NCI-H2107 treated with DMSO at 0.1 percent for 48 hours (cell line): Measurements from ENCODE around the gene TMEM30B.

Source experiments
- DNase-seq: peaks from one replicate; lab custom pipeline; 2025; ENCODE audit not compliant: unreplicated experiment; lab: John Stamatoyannopoulos, UW

The TMEM30B gene

GRCh38 chr14:61300209-61300608, 19.1 kb upstream of the TMEM30B start:
- no peak for DNase-seq

GRCh38 chr14:61298824-61299223, 17.7 kb upstream of the TMEM30B start:
- DNase-seq, result no peak

DNA sequence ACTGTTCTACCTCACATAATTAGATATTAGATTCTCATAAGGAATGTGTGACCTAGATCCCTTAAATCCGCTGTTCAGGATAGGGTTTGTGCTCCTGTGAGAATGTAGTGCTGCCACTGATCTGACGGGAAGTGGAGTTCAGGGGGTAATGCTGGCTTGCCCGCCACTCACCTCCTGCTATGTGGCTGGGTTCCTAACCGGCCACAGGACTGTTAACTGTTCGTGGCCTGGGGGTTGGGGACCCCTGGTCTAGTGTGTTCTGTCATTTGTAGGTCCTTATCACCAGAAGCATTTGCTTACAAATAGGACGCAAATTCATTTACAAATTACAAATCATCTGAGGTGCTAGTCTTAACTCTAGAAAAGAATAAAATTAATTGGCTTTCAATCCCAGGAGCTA, 16.4 kb upstream of the TMEM30B start:
- DNase-seq, result no peak

DNA sequence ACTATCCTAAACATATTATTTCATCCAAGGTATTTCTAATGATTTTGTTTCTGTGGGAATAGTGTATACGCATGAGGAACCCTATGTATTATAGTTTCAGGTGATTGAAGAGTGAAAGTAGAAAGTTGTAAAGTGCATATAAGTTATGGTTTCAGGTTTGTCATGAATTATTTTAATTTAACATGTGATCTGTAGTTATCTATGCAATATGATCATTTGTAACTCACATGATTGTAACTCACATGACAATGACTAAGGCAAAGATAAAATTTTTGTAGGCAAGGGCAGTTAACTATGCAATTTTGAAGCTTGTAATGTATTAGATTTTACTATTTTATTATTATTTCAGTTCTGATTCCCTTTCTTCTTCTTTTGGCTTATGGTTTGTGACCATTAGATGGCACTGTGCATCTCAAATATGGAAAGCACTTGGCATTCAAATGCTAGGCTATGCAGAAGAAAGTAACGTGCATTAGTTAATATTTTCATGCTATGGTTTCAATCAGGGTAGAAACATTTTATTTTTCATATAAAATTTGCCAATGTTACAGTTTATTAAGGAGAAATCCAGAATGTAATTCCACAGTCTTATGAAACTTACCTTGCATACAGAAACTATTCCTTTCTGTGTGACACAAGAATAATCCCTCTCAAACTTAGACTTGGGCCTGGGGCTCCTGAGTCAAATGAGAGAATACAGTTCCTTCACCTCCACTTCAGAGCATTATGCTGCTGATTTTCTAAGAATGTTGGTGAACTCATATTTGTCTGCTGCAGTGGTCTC, 15.8 kb upstream of the TMEM30B start:
- peak; percentile 66 for DNase-seq

DNA sequence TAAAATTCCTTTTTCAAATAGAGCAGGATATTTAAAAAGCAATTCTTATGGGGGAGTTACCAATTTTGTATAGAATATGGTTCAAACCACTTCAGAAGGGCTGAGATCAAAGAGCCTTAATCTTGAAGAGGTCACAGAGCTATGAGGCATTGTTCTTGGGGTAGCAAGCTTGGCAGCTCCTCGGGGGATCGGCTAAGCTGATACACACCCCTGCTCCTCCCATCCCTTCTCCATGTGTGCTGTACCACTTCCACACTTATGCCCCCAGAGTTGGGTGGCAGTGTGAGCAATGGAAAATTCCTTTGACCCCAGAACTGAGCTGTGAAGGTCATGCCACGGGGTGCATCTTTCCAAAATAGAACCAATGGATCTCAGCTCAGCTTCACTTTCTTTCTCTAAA, 15.0 kb upstream of the TMEM30B start:
- no peak for DNase-seq

GRCh38 chr14:61290701-61291100, 9.6 kb upstream of the TMEM30B start:
- DNase-seq, result no peak

- no peak for DNase-seq
Observed at GRCh38 chr14:61288720-61289119, 7.6 kb upstream of the TMEM30B start.

DNA sequence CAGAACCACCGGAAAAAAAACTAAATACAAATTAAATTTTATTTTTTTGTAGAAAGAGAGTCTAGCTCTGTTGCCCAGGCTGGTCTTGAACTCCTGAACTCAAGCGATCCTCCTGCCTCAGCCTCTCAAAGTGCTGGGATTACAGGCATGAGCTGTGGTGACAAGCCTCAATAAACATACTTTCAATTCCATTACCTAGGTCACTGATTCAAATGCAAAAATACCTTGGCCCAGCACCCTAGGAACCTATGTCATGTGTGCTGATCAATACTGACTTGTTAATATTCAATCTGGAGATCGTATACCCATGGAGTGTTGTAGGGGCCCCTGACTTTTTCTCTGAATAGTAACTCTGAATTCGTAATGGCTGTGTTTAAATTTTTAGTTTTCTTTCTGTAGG, 7.1 kb upstream of the TMEM30B start:
- DNase-seq, result no peak

DNA sequence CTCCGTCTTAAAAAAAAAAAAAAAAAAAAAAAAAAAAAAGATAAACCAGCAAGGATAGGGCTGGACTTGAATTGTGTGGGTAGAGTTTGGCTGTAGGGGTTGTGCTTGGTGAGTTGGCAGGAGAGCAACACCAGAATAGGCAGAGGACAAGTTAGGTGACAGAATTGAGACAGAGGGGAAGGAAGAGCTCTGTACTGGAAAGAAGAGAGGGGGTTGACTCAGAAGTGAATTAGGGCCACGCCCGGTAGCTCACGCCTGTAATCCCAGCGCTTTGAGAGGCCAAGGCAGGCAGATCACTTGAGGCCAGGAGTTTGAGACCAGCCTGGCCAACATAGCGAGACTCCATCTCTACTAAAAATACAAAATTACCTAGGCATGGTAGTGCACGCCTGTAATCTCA, 6.1 kb upstream of the TMEM30B start:
- no peak for DNase-seq

DNA sequence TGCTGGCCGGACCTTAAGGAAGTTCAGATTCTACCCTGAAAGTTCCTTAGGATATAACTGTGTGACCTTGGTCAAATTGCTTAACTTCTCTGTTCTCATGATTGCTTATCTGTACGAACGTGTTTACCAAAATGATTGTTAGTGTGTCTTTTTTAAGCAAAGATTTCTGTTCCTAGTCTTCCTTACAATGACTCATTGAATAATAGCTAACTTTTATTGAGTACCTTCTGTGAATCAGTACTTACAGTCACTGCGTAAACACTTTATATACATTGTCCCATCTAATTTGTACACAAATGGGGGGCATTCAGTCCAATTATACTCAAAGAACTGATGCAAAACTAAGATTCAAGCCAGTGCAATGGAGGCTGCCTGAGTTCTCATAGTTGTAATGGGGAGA, 4.2 kb upstream of the TMEM30B start:
- DNase-seq, result no peak

DNA sequence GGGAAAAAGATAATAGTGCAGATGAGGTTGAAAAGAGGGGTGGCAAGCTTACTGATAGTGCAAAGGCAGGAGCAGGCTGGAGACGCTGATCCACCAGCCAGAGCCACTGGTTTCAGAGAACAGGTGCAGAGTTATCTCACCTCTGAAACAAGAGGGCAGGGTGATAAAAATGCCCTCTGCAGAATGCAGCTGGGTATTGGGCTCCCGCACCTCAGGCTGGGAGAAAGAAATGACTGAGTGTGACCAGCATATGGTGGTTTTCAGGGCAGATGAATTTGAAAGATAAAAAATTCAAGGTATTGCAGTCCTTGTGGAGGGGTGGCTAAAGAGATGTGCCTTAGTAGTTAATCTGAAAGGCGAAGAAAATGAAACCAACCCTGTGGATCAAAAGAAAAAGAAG, 2.9 kb upstream of the TMEM30B start:
- DNase-seq, result peak; percentile 78

- DNase-seq, result no peak
Observed at GRCh38 chr14:61282746-61283145, 1.6 kb upstream of the TMEM30B start.

- no peak for DNase-seq
Observed at GRCh38 chr14:61281948-61282275, 774 bp upstream of the TMEM30B start.

DNA sequence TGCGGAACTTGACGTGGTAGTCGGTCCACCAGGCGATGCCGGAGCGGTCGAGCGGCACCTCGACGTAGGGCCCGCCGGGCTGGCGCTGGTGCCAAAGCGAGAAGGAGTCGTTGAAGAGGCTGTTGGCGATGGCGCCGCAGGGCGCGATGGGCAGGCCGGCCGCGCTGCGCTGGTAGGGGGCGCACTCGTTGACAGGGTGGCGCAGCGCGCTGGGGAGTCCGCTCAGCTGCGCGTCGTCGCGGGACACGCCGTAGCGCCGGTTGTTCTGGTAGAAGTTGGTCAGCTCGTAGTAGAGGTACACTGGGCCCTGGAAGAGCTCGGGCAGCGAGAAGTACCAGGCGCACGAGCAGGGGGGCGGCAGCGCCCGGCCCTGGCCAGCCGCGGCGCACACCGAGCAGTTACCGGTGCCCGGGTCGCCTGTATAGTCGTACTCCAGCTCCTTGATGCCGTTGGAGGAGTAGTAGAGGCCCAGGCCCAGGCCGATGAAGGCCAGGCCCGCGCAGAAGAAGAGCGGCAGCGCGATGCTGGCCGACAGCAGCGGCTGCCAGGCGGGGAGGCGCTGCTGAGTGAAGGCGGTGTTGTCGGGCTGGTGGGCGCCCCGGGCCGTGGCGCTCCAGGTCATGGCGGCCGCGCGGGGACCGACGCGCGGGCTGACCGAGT, 482 bp downstream of the TMEM30B start:
- peak; percentile 75 for DNase-seq

GRCh38 chr14:61280092-61280525, 1.0 kb downstream of the TMEM30B start:
- no peak for DNase-seq

- no peak for DNase-seq
Observed at GRCh38 chr14:61279082-61279481, 2.1 kb downstream of the TMEM30B start.

GRCh38 chr14:61277784-61278183, 3.4 kb downstream of the TMEM30B start:
- no peak for DNase-seq

- no peak for DNase-seq
Observed at GRCh38 chr14:61277232-61277631, 3.9 kb downstream of the TMEM30B start.

DNA sequence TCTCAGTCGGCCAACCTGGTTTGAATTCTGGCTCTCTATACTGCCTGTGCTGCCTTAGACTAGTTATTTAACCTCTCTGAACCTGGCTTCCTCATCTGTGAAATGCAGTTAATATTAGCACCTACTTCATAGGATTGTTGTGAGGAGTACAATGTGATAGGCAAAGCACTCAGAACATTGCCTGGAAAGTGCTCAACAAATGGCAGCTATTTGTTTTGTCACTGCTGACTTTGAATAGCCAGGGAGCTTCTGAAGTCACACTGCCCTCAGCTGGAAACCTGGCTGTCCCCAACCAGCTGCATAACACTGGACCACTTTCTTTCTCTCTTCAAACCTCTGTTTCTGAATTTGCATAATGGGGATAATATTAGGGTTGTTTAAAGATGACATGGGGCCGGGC, 9.6 kb downstream of the TMEM30B start:
- no peak for DNase-seq

DNA sequence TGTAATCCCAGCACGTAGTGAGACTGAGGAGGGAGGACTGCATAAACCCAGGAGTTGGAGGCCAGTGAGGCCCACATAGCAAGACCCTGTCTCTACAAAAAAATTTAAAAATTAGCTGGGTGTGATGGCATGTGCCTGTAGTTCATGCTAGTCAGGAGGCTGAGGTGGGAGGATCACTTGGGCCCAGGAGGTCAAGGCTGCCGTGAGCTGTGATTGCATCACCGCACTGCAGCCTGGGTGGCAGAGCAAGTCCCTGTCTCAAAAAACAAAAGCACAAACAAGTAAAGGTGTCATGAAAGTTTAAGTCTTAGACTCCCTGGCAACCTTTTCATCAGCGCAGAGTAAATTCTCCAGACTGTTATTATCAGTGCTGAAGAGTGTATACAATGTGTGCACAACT, 10.4 kb downstream of the TMEM30B start:
- no peak for DNase-seq

- DNase-seq, result peak; percentile 91
Observed at GRCh38 chr14:61269321-61270083, 11.6 kb downstream of the TMEM30B start.

- DNase-seq, result no peak
Observed at GRCh38 chr14:61268812-61269211, 12.3 kb downstream of the TMEM30B start.
